ENCODE measurements around the gene C12orf57. TPM values are rescaled to one million over a fixed set of nuclear protein-coding genes. Genes with fewer than 3 reads are reported as not detected.
A peak's percentile ranks its signal among the peaks of the same experiment; 100 is the strongest.

The C12orf57 gene
- total RNA-seq, 5 donors from 2014 or later (not counting 1 experiment from before 2014, with no cell fraction given), result 256 to 466 (median 412) TPM

GRCh38 chr12:6957151-6957701 is 13.4 kb downstream of the C12orf57 start:
- Mint-ChIP-seq H3K27me3 (no peaks in the 10 kb centered on the region), H3K4me1 (peaks cover 93 to 97% (median 94%) of the 10 kb centered on the region in 3 donors), H3K4me3 (peak overlapping the region; percentile 57 to 88 (median 58)), H3K27ac (peak overlapping the region; percentile 100), H3K36me3 (peaks cover 39% of the 10 kb centered on the region), H3K9me3 (no peaks in the 10 kb centered on the region)
- Histone ChIP-seq H3K9me3 (no peaks in the 10 kb centered on the region), H3K27me3 (replicated peaks in 1 of 2; ENCODE audit: control insufficient read depth in 2 of 2, extremely low read depth in 1 of 2, insufficient read depth in 2 of 2, low read length in 1 of 2) (no peaks in the 10 kb centered on the region), H3K4me1 (ENCODE audit: control insufficient read depth in 1 of 2, extremely low read depth in 1 of 2, insufficient read depth in 2 of 2, low read length in 2 of 2) (peaks cover 73 to 96% of the 10 kb centered on the region in 2 experiments), H3K36me3 (ENCODE audit: control insufficient read depth in 2 of 2, extremely low read depth in 1 of 2, insufficient read depth in 1 of 2, low read length in 1 of 2) (peaks cover 9 to 62% of the 10 kb centered on the region in 2 donors), H3K4me3 (ENCODE audit: control insufficient read depth in 1 of 2, extremely low read depth in 1 of 2, low read length in 1 of 2) (peak overlapping the region in 1 of 2 donors; percentile 39), H3K27ac (ENCODE audit: low read length) (peak overlapping the region; percentile 97)
- POLR2A ChIA-PET, result interaction anchor here (0.7 to 1.2 kb wide), 5 partner anchors 10 to 14 kb away, joined by 3 to 6 read pairs (median 4); partner anchors contain the start of genes C12orf57 (in 2 of the 2) and RNU7-1 (in 2 of the 2)
- 55% methylated on average over 14 of the region's 20 CpGs for WGBS (ENCODE audit: insufficient coverage)
- CTCF ChIA-PET, result interaction anchor here (1.5 to 6.8 kb wide), 3 partner anchors 8 to 88 kb away, joined by 4 to 126 read pairs (median 6); partner anchors contain the start of genes C12orf57 (in 1 of the 2) and RNU7-1 (in 1 of the 2)
- DNase-seq, result peak in 6 of 35 experiments; percentile 39 to 67 (median 50)
- ATAC-seq (replicated peaks in 1 of 4), result no peak

GRCh38 chr12:6957741-6958608 is 14.2 kb downstream of the C12orf57 start:
- 61% methylated on average over 17 of the region's 28 CpGs for WGBS (ENCODE audit: insufficient coverage)
- Mint-ChIP-seq H3K27me3 (no peaks in the 10 kb centered on the region), H3K4me1 (peaks cover 89 to 98% (median 91%) of the 10 kb centered on the region in 3 donors), H3K4me3 (peak overlapping the region; percentile 86 to 89 (median 88)), H3K36me3 (peaks cover 39% of the 10 kb centered on the region), H3K27ac (peak overlapping the region; percentile 99 to 100), H3K9me3 (no peaks in the 10 kb centered on the region)
- ChIA-PET CTCF (interaction anchor here (0.6 to 6.8 kb wide), 8 partner anchors 8 to 91 kb away, joined by 4 to 126 read pairs (median 5); partner anchors contain the start of genes C12orf57 (in 1 of the 2), LPCAT3 (in 1 of the 2) and RNU7-1 (in 1 of the 2)), POLR2A (interaction anchor here (0.6 to 1.7 kb wide), 5 partner anchors 10 to 14 kb away, joined by 3 to 15 read pairs (median 5); partner anchors contain the start of genes C12orf57 (in 2 of the 2) and RNU7-1 (in 2 of the 2))
- peak in 1 of 35 experiments; percentile 28 for DNase-seq
- Histone ChIP-seq H3K27ac (ENCODE audit: low read length) (peak overlapping the region; percentile 97), H3K27me3 (replicated peaks in 1 of 2; ENCODE audit: control insufficient read depth in 2 of 2, extremely low read depth in 1 of 2, insufficient read depth in 2 of 2, low read length in 1 of 2) (no peaks in the 10 kb centered on the region), H3K36me3 (ENCODE audit: control insufficient read depth in 2 of 2, extremely low read depth in 1 of 2, insufficient read depth in 1 of 2, low read length in 1 of 2) (peaks cover 9 to 62% of the 10 kb centered on the region in 2 donors), H3K9me3 (no peaks in the 10 kb centered on the region), H3K4me1 (ENCODE audit: control insufficient read depth in 1 of 2, extremely low read depth in 1 of 2, insufficient read depth in 2 of 2, low read length in 2 of 2) (peaks cover 73 to 100% of the 10 kb centered on the region in 2 experiments), H3K4me3 (ENCODE audit: control insufficient read depth in 1 of 2, extremely low read depth in 1 of 2, low read length in 1 of 2) (peak overlapping the region; percentile 39 to 58)
- ATAC-seq (replicated peaks in 1 of 4), result no peak

GRCh38 chr12:6958609-6959057 is 14.8 kb downstream of the C12orf57 start:
- Histone ChIP-seq H3K27me3 (replicated peaks in 1 of 2; ENCODE audit: control insufficient read depth in 2 of 2, extremely low read depth in 1 of 2, insufficient read depth in 2 of 2, low read length in 1 of 2) (no peaks in the 10 kb centered on the region), H3K4me1 (ENCODE audit: control insufficient read depth in 1 of 2, extremely low read depth in 1 of 2, insufficient read depth in 2 of 2, low read length in 2 of 2) (peaks cover 73 to 98% of the 10 kb centered on the region in 2 experiments), H3K27ac (ENCODE audit: low read length) (peak overlapping the region; percentile 97), H3K36me3 (ENCODE audit: control insufficient read depth in 2 of 2, extremely low read depth in 1 of 2, insufficient read depth in 1 of 2, low read length in 1 of 2) (peaks cover 9 to 62% of the 10 kb centered on the region in 2 donors), H3K4me3 (ENCODE audit: control insufficient read depth in 1 of 2, extremely low read depth in 1 of 2, low read length in 1 of 2) (peak overlapping the region; percentile 39 to 58), H3K9me3 (no peaks in the 10 kb centered on the region)
- Mint-ChIP-seq H3K9me3 (no peaks in the 10 kb centered on the region), H3K27ac (peak overlapping the region; percentile 99 to 100), H3K27me3 (no peaks in the 10 kb centered on the region), H3K4me1 (peaks cover 83 to 93% (median 87%) of the 10 kb centered on the region in 3 donors), H3K36me3 (peaks cover 37% of the 10 kb centered on the region), H3K4me3 (peak overlapping the region; percentile 86 to 89 (median 88))
- ATAC-seq (replicated peaks in 1 of 4), result peak in 1 of 4 experiments; percentile 5
- CTCF ChIA-PET, result interaction anchor here (0.5 to 6.8 kb wide), 11 partner anchors 9 to 1705 kb away, joined by 3 to 126 read pairs (median 5); partner anchors contain the start of genes C12orf57 (in 1 of the 2), LPCAT3 (in 1 of the 2) and RNU7-1 (in 1 of the 2)
- POLR2A ChIA-PET, result interaction anchor here (0.9 to 1.7 kb wide), 3 partner anchors 15 to 205 kb away, joined by 3 to 15 read pairs (median 3); partner anchors contain the start of genes C12orf57 (in 2 of the 2) and RNU7-1 (in 2 of the 2)
- DNase-seq, result peak in 1 of 35 experiments; percentile 31
- 0% methylated on average over 5 of the region's 10 CpGs for WGBS (ENCODE audit: insufficient coverage)

GRCh38 chr12:6959058-6959804 is 15.4 kb downstream of the C12orf57 start:
- Histone ChIP-seq H3K27me3 (replicated peaks in 1 of 2; ENCODE audit: control insufficient read depth in 2 of 2, extremely low read depth in 1 of 2, insufficient read depth in 2 of 2, low read length in 1 of 2) (no peaks in the 10 kb centered on the region), H3K9me3 (no peaks in the 10 kb centered on the region), H3K4me1 (ENCODE audit: control insufficient read depth in 1 of 2, extremely low read depth in 1 of 2, insufficient read depth in 2 of 2, low read length in 2 of 2) (peaks cover 70 to 98% of the 10 kb centered on the region in 2 experiments), H3K27ac (ENCODE audit: low read length) (peak overlapping the region; percentile 97), H3K36me3 (ENCODE audit: control insufficient read depth in 2 of 2, extremely low read depth in 1 of 2, insufficient read depth in 1 of 2, low read length in 1 of 2) (peaks cover 9 to 62% of the 10 kb centered on the region in 2 donors), H3K4me3 (ENCODE audit: control insufficient read depth in 1 of 2, extremely low read depth in 1 of 2, low read length in 1 of 2) (peak overlapping the region; percentile 39 to 58)
- ATAC-seq (replicated peaks in 1 of 4) (peak; percentile 53 to 63 (median 58)), DNase-seq (peak; percentile 46 to 89 (median 71))
- no peaks in the 10 kb centered on the region for H3K9me3 Mint-ChIP-seq
- H3K27me3 Mint-ChIP-seq, result no peaks in the 10 kb centered on the region
- H3K36me3 Mint-ChIP-seq, result peaks cover 37% of the 10 kb centered on the region
- CTCF ChIA-PET, result interaction anchor here (0.5 to 6.8 kb wide), 8 partner anchors 10 to 1704 kb away, joined by 3 to 126 read pairs (median 5); partner anchors contain the start of genes C12orf57 (in 1 of the 2), LPCAT3 (in 1 of the 2) and RNU7-1 (in 1 of the 2)
- peak overlapping the region; percentile 86 to 89 (median 88) for H3K4me3 Mint-ChIP-seq
- 18% methylated on average over 10 of the region's 24 CpGs for WGBS (ENCODE audit: insufficient coverage)
- POLR2A ChIA-PET, result interaction anchor here (0.9 to 1.7 kb wide), 3 partner anchors 15 to 204 kb away, joined by 3 to 15 read pairs (median 3); partner anchors contain the start of genes C12orf57 (in 2 of the 2) and RNU7-1 (in 2 of the 2)
- peaks cover 78 to 92% (median 87%) of the 10 kb centered on the region in 3 donors for H3K4me1 Mint-ChIP-seq
- H3K27ac Mint-ChIP-seq, result peak overlapping the region; percentile 99 to 100

- Mint-ChIP-seq H3K4me1 (peaks cover 77 to 92% (median 87%) of the 10 kb centered on the region in 3 donors), H3K27me3 (no peaks in the 10 kb centered on the region), H3K36me3 (peaks cover 32% of the 10 kb centered on the region), H3K9me3 (no peaks in the 10 kb centered on the region), H3K4me3 (peak overlapping the region; percentile 68 to 89 (median 88)), H3K27ac (peak overlapping the region; percentile 99 to 100)
- Histone ChIP-seq H3K4me3 (ENCODE audit: control insufficient read depth in 1 of 2, extremely low read depth in 1 of 2, low read length in 1 of 2) (peak overlapping the region; percentile 38 to 39), H3K36me3 (ENCODE audit: control insufficient read depth in 2 of 2, extremely low read depth in 1 of 2, insufficient read depth in 1 of 2, low read length in 1 of 2) (peaks cover 6 to 54% of the 10 kb centered on the region in 2 donors), H3K9me3 (no peaks in the 10 kb centered on the region), H3K4me1 (ENCODE audit: control insufficient read depth in 1 of 2, extremely low read depth in 1 of 2, insufficient read depth in 2 of 2, low read length in 2 of 2) (peaks cover 62 to 98% of the 10 kb centered on the region in 2 experiments), H3K27me3 (replicated peaks in 1 of 2; ENCODE audit: control insufficient read depth in 2 of 2, extremely low read depth in 1 of 2, insufficient read depth in 2 of 2, low read length in 1 of 2) (no peaks in the 10 kb centered on the region), H3K27ac (ENCODE audit: low read length) (peak overlapping the region; percentile 97)
- CTCF ChIA-PET, result interaction anchor here (1.4 to 6.8 kb wide), 8 partner anchors 9 to 108 kb away, joined by 3 to 126 read pairs (median 7); partner anchors contain the start of genes C12orf57 (in 2 of the 2), PTPN6 (in 2 of the 2), RNU7-1 (in 2 of the 2) and CDCA3 (in 1 of the 2)
- DNase-seq (no peak), ATAC-seq (replicated peaks in 1 of 4) (no peak)
- POLR2A ChIA-PET, result interaction anchor here in 1 of 2 donors (1.7 to 2.1 kb wide), 2 partner anchors 15 to 16 kb away, joined by 15 to 22 read pairs; partner anchors contain the start of genes C12orf57 and RNU7-1
- 78% methylated on average over 17 of the region's 26 CpGs for WGBS (ENCODE audit: insufficient coverage)
These were observed 16.2 kb downstream of the C12orf57 start for GRCh38 chr12:6959805-6960592.

All from T-cell (primary cell).